OCI-LY1 (cell line): ENCODE results near the gene SMIM3.
"Not testable (repeated sequence)": the region's sequence is repeated elsewhere in the genome, so short reads cannot be mapped to it uniquely, and the experiment has no call there.

Experiments used
- H2AFZ ChIP-seq: fragments of 200-600 bp; sonication (generic), shearing (Covaris generic); 2 replicates; pipeline ENCODE4 v1.6.0; 2014; ENCODE audit warnings: antibody characterized with exemption, mild to moderate bottlenecking, low read length
- H3F3A ChIP-seq: fragments of 200-600 bp; sonication (generic), shearing (Covaris generic); 2 replicates; pipeline ENCODE4 v1.6.0; 2014; ENCODE audit warnings: mild to moderate bottlenecking, antibody characterized with exemption, low read length, moderate library complexity; ENCODE audit not compliant: insufficient read depth
- H3K27ac ChIP-seq: fragments of 200-600 bp; sonication (generic); 2 replicates; pipeline ENCODE4 v1.5.1; 2014; ENCODE audit warnings: low read length, mixed run types, mild to moderate bottlenecking, low read depth; ENCODE audit not compliant: poor library complexity, severe bottlenecking
- H3K27me3 ChIP-seq: fragments of 200-600 bp; sonication (generic); 2 replicates; pipeline ENCODE4 v1.6.0; 2014; ENCODE audit warnings: antibody characterized with exemption, mild to moderate bottlenecking, low read length, moderate library complexity; ENCODE audit not compliant: insufficient read depth
- H3K36me3 ChIP-seq: fragments of 200-600 bp; sonication (generic); 2 replicates; pipeline ENCODE4 v1.6.1; 2014; ENCODE audit warnings: mild to moderate bottlenecking, antibody characterized with exemption, low read length, moderate library complexity, mixed read lengths; ENCODE audit not compliant: insufficient read depth
- H3K4me1 ChIP-seq: fragments of 200-600 bp; sonication (generic); 2 replicates; pipeline ENCODE4 v1.5.1; 2014; ENCODE audit warnings: mild to moderate bottlenecking, low read length, moderate library complexity; ENCODE audit not compliant: insufficient read depth, severe bottlenecking
- H3K4me2 ChIP-seq: fragments of 200-600 bp; sonication (generic), shearing (Covaris generic); 2 replicates; pipeline ENCODE4 v1.6.1; 2014; ENCODE audit warnings: low read length
- H3K4me3 ChIP-seq: fragments of 200-600 bp; sonication (generic); 2 replicates; pipeline ENCODE4 v1.5.1; 2014; ENCODE audit warnings: low read length, low read depth, mild to moderate bottlenecking, mixed read lengths; ENCODE audit not compliant: poor library complexity, severe bottlenecking
- H3K79me2 ChIP-seq: fragments of 200-600 bp; shearing (Covaris generic); 2 replicates; pipeline ENCODE4 v1.6.1; 2016; ENCODE audit warnings: mixed run types, low read length, mixed read lengths; ENCODE audit not compliant: insufficient read depth
- H3K9ac ChIP-seq: fragments of 200-600 bp; sonication (generic), shearing (Covaris generic); 2 replicates; pipeline ENCODE4 v1.6.1; 2014; ENCODE audit warnings: mild to moderate bottlenecking, low read length, mixed read lengths
- H3K9me2 ChIP-seq: fragments of 200-600 bp; sonication (generic), shearing (Covaris generic); 2 replicates; pipeline ENCODE4 v1.6.1; 2014; ENCODE audit warnings: low read depth, mild to moderate bottlenecking, low read length, mixed read lengths
- H3K9me3 ChIP-seq: fragments of 200-600 bp; shearing (Covaris generic); 2 replicates; pipeline ENCODE4 v1.6.1; 2014; ENCODE audit warnings: low read length, mixed read lengths
- H4K20me1 ChIP-seq: fragments of 200-600 bp; sonication (generic), shearing (Covaris generic); 2 replicates; pipeline ENCODE4 v1.6.0; 2016; ENCODE audit warnings: mild to moderate bottlenecking, low read length; ENCODE audit not compliant: insufficient read depth
- TF ChIP-seq, protein P1 (sequence below): fragments of 200-600 bp; sonication (generic), shearing (Covaris generic); IDR thresholded peaks from 2 replicates; pipeline ENCODE4 v1.5.1; 2017; ENCODE audit warnings: mild to moderate bottlenecking, antibody characterized with exemption, low read length, moderate library complexity, mixed read lengths

Gene SMIM3

DNA sequence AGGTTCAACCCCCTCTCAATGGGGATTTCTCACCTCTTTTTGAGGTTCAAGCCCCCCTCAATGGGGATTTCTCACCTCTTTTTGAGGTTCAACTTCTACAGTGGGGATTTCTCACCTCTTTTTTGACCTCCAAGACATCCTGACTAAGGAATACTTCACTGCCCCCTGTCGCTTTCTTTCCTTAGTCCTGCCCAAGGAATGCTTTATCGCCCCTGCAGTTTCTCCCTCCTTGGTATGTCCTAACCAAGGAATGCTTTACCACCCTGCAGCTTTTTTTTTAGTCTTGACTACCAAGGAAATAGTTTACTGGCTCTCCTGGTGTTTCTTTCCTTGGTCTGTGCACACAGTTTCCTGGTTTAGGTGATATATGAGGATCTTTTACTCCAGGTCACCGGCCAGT lies 58.1 kb downstream of the SMIM3 start:
- Histone ChIP-seq H3K9ac (no peak overlapping the region), H3K9me2 (no peaks in the 10 kb centered on the region), H3K4me2 (no peak overlapping the region), H3K27me3 (no peaks in the 10 kb centered on the region), H3K4me3 (no peak overlapping the region), H4K20me1 (no peaks in the 10 kb centered on the region), H2AFZ (no peak overlapping the region), H3K4me1 (no peaks in the 10 kb centered on the region), H3K27ac (no peak overlapping the region), H3K9me3 (0 out of 2 replicates have a peak, but pooled peaks cover under 1% of the 10 kb centered on the region), H3K36me3 (no peaks in the 10 kb centered on the region), H3F3A (no peaks in the 10 kb centered on the region), H3K79me2 (no peaks in the 10 kb centered on the region)
- TF ChIP-seq, protein P1, sequence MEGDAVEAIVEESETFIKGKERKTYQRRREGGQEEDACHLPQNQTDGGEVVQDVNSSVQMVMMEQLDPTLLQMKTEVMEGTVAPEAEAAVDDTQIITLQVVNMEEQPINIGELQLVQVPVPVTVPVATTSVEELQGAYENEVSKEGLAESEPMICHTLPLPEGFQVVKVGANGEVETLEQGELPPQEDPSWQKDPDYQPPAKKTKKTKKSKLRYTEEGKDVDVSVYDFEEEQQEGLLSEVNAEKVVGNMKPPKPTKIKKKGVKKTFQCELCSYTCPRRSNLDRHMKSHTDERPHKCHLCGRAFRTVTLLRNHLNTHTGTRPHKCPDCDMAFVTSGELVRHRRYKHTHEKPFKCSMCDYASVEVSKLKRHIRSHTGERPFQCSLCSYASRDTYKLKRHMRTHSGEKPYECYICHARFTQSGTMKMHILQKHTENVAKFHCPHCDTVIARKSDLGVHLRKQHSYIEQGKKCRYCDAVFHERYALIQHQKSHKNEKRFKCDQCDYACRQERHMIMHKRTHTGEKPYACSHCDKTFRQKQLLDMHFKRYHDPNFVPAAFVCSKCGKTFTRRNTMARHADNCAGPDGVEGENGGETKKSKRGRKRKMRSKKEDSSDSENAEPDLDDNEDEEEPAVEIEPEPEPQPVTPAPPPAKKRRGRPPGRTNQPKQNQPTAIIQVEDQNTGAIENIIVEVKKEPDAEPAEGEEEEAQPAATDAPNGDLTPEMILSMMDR: no peak

DNA sequence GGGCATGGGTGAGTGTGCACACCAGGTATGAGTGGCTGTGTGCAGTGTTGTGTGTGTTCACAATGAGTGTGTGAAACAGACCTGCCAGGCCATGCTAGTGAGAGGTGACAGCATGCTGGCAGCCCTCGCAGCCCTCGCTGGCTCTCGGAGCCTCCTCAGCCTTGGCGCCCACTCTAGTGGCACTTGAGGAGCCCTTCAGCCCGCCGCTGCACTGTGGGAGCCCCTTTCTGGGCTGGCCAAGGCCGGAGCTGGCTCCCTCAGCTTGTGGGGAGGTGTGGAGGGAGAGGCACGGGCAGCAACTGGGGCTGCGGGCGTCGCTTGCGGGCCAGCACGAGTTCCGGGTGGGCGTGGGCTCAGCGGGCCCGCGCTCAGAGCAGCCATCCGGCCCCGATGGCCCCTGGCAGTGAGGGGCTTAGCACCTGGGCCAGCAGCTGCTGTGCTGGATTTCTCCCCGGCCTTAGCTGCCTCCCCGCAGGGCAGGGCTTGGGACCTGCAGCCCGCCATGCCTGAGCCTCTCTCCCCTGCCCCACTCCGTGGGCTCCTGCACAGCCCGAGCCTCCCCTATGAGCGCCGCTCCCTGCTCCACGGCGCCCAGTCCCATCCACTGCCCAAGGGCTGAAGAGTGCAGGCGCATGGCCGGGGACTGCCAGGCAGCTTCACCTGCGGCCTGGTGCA lies 66.8 kb downstream of the SMIM3 start:
- H3K4me1 ChIP-seq, H3K9me2 ChIP-seq, H2AFZ ChIP-seq, H3K79me2 ChIP-seq, H4K20me1 ChIP-seq, H3K27me3 ChIP-seq, H3K9me3 ChIP-seq, H3K4me2 ChIP-seq, H3K4me3 ChIP-seq, H3F3A ChIP-seq, H3K36me3 ChIP-seq, H3K27ac ChIP-seq, H3K9ac ChIP-seq: not testable (repeated sequence)

DNA sequence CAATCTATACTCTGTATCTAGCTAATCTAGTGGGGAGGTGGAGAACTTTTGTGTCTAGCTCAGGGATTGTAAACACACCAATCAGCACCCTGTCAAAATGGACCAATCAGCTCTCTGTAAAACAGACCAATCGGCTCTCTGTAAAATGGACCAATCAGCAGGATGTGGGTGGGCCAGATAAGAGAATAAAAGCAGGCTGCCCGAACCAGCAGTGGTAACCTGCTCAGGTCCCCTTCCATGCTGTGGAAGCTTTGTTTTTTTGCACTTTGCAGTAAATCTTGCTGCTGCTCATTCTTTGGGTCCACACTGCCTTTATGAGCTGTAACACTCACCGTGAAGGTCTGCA lies 67.7 kb downstream of the SMIM3 start, which contains the start of gene IRGM:
IRGM (plus strand) TSS at position 214 of the 346 bp plus-strand sequence. CDS start 1,603 bp downstream, outside the sequence.
- H3K4me3 ChIP-seq, H4K20me1 ChIP-seq, H3K4me2 ChIP-seq, H3K9ac ChIP-seq, H3K9me2 ChIP-seq, H3K27me3 ChIP-seq, H3K79me2 ChIP-seq, H3F3A ChIP-seq, H3K36me3 ChIP-seq, H3K9me3 ChIP-seq, H3K4me1 ChIP-seq, H3K27ac ChIP-seq, H2AFZ ChIP-seq: not testable (repeated sequence)
